ENCODE measurements around the gene WFIKKN1. TPM values are rescaled to one million over a fixed set of nuclear protein-coding genes. Genes with fewer than 3 reads are reported as not detected.

The WFIKKN1 gene, protein sequence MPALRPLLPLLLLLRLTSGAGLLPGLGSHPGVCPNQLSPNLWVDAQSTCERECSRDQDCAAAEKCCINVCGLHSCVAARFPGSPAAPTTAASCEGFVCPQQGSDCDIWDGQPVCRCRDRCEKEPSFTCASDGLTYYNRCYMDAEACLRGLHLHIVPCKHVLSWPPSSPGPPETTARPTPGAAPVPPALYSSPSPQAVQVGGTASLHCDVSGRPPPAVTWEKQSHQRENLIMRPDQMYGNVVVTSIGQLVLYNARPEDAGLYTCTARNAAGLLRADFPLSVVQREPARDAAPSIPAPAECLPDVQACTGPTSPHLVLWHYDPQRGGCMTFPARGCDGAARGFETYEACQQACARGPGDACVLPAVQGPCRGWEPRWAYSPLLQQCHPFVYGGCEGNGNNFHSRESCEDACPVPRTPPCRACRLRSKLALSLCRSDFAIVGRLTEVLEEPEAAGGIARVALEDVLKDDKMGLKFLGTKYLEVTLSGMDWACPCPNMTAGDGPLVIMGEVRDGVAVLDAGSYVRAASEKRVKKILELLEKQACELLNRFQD
- total RNA-seq, result 0.07 TPM in 1 of 2 replicates, not detected in the other

GRCh38 chr16:630815-631405, at the start of gene WFIKKN1:
Gene WFIKKN1, plus strand, starts transcription at chr16:630985. Its CDS starts 269 bp downstream, at chr16:631254.
- H3K4me3 ChIP-seq (ENCODE audit: low read depth, low read length), result no peak within 1 kb of the TSS
- DNase-seq (ENCODE audit: low read depth), result no peak
- TF ChIP-seq, protein P1, sequence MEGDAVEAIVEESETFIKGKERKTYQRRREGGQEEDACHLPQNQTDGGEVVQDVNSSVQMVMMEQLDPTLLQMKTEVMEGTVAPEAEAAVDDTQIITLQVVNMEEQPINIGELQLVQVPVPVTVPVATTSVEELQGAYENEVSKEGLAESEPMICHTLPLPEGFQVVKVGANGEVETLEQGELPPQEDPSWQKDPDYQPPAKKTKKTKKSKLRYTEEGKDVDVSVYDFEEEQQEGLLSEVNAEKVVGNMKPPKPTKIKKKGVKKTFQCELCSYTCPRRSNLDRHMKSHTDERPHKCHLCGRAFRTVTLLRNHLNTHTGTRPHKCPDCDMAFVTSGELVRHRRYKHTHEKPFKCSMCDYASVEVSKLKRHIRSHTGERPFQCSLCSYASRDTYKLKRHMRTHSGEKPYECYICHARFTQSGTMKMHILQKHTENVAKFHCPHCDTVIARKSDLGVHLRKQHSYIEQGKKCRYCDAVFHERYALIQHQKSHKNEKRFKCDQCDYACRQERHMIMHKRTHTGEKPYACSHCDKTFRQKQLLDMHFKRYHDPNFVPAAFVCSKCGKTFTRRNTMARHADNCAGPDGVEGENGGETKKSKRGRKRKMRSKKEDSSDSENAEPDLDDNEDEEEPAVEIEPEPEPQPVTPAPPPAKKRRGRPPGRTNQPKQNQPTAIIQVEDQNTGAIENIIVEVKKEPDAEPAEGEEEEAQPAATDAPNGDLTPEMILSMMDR (conservative IDR thresholded peaks at IDR 0.05; ENCODE audit: low read depth, low read length), result no peak

DNA sequence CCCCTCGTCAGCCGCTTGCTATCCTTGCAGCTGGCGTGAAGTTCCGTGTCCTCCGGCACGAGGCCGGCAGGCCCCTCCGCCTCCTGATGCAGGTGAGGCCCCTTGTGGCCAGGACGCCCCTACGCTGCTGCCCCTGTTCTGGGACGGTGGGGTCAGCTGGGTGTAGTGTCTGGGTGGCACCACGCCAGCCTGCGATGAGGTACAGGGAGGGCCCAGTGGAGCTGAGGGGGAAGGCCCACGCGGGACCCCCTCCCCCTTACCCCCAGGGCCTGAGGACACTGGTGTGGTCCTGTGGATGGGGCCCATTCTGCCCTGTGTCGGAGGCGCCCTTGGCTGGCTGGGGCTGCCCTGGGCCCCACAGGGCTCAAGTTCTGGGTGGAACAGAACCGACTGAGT, 48.6 kb upstream of the WFIKKN1 start:
- TF ChIP-seq, protein P1 (conservative IDR thresholded peaks at IDR 0.05; ENCODE audit: low read depth, low read length), result no peak
- no peak overlapping the region for H3K4me3 ChIP-seq (ENCODE audit: low read depth, low read length)
- DNase-seq (ENCODE audit: low read depth), result no peak

- DNase-seq (ENCODE audit: low read depth), result no peak
- TF ChIP-seq, protein P1 (conservative IDR thresholded peaks at IDR 0.05; ENCODE audit: low read depth, low read length), result no peak
These were observed 48.0 kb upstream of the WFIKKN1 start for GRCh38 chr16:582614-583331.

DNA sequence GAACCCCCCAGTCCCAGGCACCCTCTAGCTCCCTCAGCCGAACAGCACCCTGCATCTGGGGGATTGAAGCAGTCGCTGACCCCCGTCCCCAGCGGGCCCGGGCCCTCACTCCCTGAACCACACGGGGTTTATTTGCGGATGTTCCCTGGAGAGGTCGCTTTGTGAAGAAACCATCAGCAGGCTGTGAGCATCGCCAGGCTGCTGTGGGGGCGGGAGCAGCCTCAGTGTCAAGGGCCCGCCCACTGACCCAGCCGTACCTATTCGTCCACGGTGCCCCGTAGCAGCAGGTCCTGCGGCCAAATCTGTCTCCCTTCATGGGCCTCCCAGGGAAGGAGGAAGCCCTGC, 47.3 kb upstream of the WFIKKN1 start:
- no peak overlapping the region for H3K4me3 ChIP-seq (ENCODE audit: low read depth, low read length)
- DNase-seq (ENCODE audit: low read depth), result no peak

More at GRCh38 chr16:582614-583331, 48.0 kb upstream of the WFIKKN1 start:
- H3K4me3 ChIP-seq (ENCODE audit: low read depth, low read length), result no peak overlapping the region

GRCh38 chr16:583815-584591, 46.8 kb upstream of the WFIKKN1 start:
- H3K4me3 ChIP-seq (ENCODE audit: low read depth, low read length), result no peak overlapping the region
- no peak for DNase-seq (ENCODE audit: low read depth)
- TF ChIP-seq, protein P1 (conservative IDR thresholded peaks at IDR 0.05; ENCODE audit: low read depth, low read length), result no peak

More for the DNA sequence above, 47.3 kb upstream of the WFIKKN1 start:
- TF ChIP-seq, protein P1 (conservative IDR thresholded peaks at IDR 0.05; ENCODE audit: low read depth, low read length), result no peak

DNA sequence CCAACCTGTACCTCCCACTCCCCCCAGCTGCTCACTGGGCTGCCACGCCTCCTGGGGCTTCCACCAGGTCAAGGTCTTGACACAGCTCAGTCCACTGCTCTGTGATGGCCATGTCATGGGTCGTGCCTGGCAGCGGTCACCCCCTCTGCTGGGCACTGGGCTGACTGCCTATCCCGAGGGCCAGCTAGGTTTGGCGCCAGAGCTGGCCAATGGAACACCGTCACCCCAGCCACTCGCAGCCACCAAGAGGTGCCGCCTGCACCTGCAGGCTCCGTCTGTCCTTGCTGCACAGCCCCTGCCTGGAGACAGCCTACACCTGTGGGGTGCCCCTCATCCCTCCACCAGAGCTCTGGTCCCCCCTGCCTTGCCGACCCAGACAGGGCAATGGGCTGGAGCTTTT, 45.4 kb upstream of the WFIKKN1 start:
- no peak for DNase-seq (ENCODE audit: low read depth)
- TF ChIP-seq, protein P1 (conservative IDR thresholded peaks at IDR 0.05; ENCODE audit: low read depth, low read length), result peak; percentile 6
- no peak overlapping the region for H3K4me3 ChIP-seq (ENCODE audit: low read depth, low read length)
